Activated T-cell treated with anti-CD3 and anti-CD28 coated beads for 48 hours (primary cell): ENCODE data around the gene LZTFL1.
A peak's percentile ranks its signal among the peaks of the same experiment; 100 is the strongest.
"Not testable (repeated sequence)": the region's sequence is repeated elsewhere in the genome, so short reads cannot be mapped to it uniquely, and the experiment has no call there.

Source experiments
- DNase-seq: peaks from one replicate; pipeline ENCODE4 v3.0.0-alpha.2; 2020; ENCODE audit warnings: low read depth

LZTFL1 gene

GRCh38 chr3:45864760-45865519 lies 23.0 kb upstream of the LZTFL1 start:
- peak; percentile 26 for DNase-seq

DNA sequence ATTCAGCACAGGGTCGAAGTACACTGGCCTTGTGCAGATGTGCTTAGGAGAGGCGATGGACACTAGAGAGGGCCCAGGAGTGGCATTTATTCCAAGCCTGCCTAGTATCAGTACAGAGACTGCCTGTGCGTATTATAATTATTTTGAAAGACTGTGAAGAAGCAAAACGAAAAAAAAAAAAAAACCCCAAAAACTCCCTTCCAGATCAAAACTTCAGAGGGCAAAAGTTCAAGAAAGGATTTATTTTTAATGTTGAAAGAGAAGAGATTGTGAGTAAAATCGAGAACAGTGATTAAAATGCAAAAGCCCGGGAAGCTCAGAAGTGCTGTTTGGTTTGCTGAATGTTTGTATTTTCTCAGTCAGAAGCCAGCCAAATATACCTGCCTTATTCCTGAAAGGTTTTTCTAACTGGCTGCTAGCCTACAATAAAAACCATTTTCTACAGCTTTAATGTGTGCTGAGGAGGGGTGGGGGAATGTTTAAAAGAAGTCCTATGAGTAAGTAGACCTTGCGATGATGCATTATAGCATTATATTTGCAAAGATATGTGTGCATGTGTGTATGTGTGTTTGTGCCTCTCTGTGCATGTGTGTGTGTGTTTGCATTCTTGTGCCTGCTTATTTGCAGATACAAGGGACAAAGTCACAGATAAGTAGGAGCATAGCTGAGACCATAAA lies 19.3 kb upstream of the LZTFL1 start:
- no peak for DNase-seq

GRCh38 chr3:45860481-45860880 lies 18.6 kb upstream of the LZTFL1 start:
- DNase-seq, result no peak

- DNase-seq, result no peak
These were observed 17.1 kb upstream of the LZTFL1 start for GRCh38 chr3:45858809-45859543.

- DNase-seq, result not testable (repeated sequence)
These were observed 15.1 kb upstream of the LZTFL1 start for GRCh38 chr3:45857024-45857423.

- DNase-seq, result not testable (repeated sequence)
These were observed 14.4 kb upstream of the LZTFL1 start for GRCh38 chr3:45856323-45856722.

GRCh38 chr3:45852828-45853227 lies 10.9 kb upstream of the LZTFL1 start:
- no peak for DNase-seq

DNA sequence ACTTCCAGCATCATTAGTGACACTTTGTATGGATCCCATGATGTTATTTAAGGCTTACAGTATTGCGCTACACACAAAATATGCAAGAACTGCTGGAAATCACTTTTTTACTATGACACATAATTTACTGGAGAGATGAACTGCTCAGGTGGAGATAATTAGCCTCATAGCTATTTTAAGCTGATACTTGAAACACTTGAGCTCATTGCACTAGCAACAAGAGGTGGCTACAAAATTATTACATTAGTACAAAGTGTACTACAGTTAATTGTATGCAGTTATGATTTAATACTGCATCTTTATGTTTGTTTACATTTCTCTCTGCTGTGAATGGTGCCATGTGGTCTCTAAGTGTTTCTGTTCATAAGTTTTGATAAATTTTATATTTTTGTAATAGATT lies 6.5 kb upstream of the LZTFL1 start:
- no peak for DNase-seq

GRCh38 chr3:45844616-45845015 lies 2.7 kb upstream of the LZTFL1 start:
- no peak for DNase-seq

DNA sequence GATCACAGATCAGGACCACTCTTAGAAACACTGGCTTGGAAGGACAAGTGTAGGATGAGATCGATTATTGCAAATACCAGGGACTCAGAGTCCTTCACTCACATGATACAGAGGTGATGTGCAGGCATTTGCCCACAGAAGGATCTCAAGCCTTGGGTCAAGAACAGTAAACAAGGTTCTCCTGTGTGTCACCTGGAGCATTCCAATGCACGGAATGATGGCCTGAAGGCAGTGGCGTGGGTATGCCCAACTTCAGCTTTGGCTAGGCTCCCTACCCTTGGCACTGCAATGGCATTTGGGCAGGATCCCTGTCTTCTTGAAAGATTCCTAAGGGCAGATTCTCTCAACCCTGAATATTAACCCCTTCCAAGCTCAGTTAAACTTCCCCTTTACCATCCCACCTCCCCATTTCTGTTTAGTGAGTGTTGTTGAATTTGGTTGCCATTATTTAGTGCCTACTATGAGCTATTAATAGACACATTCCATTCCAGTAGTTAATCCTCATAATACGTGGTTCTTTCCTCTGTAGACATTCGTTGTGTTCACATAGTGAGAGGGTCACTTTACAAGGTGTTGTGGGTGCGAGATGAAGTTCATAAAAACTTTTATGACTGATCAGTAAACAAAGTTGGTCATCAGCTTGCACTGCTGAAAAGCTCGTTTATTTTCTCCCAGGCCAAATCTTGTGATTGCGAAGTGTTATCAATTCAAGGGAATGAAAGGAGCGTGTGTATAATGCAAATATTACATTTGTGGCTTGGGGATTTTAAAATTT lies 1.1 kb upstream of the LZTFL1 start:
- no peak for DNase-seq

DNA sequence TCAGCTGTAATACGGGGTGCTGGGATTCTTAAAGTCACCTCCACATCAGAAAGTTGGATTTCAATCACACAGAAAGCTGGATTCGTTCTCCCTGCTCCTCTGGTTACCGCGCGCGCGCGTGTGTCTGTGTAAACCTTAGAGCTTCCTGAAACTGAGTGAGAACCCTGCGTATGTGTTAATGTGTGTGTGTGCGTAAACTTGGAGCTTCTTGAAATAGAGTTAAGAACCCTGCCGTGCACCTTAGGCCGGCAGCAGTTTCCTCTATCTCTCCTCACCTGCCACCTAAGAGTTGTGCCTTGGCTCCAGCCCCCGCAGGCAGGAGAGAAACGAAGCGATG lies 531 bp downstream of the LZTFL1 start:
- peak; percentile 4 for DNase-seq

DNA sequence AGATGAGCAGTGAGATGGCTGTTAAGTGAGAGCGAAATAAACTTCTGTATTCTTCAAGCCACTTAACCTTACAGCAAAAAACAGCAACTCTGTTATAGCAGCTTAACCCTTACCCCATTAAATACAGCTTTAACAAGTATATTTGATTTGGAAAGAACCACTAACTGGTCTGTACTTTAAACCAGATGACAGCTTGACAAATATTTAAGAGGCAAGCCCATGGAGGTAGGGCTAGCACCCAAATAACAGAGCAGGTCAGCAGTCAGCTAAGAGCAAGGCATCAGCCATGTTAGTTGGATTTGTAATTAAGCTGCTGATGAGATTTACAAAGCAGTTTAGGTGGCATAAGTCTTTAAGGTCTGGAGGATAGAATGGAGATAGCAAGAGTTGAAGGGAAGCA lies 3.5 kb downstream of the LZTFL1 start:
- no peak for DNase-seq

GRCh38 chr3:45832699-45833098 lies 9.2 kb downstream of the LZTFL1 start:
- no peak for DNase-seq

DNA sequence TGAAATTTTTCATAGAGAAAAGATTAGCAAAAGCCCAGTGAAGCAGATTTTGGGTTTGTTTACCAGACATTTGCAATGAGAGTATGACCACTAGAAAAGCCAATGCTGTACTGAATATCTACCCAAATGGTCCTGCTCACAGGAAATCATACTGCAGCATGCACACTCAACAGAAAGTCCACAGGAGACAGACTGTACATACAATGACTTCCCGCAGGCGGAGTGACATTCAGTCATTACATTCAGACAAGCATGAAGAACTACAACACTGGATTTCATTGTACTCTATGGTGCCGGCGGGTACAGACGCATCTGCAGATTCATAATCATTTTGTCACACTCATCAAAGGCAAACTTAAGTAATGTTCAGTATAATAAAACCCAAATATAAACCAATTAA lies 11.8 kb downstream of the LZTFL1 start:
- DNase-seq, result no peak

DNA sequence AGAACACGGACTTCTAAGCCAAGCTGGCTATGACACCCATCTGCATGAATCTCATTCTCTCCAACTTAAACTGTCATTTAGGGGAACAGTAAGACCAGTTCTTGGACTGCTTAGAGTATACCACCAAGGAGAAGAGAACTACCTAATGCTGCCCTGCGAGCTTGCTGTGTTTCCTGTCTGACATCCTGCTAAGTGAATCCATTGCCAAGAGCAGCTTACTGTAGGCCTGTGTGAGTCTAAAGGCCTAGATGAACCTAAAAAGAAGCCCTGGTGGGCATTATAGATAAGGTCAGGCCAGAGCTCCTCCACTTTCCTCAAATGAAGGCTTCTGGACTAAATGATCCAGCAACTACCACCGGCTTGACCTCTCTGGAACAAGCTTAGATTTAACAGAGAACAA lies 15.0 kb downstream of the LZTFL1 start:
- DNase-seq, result no peak

DNA sequence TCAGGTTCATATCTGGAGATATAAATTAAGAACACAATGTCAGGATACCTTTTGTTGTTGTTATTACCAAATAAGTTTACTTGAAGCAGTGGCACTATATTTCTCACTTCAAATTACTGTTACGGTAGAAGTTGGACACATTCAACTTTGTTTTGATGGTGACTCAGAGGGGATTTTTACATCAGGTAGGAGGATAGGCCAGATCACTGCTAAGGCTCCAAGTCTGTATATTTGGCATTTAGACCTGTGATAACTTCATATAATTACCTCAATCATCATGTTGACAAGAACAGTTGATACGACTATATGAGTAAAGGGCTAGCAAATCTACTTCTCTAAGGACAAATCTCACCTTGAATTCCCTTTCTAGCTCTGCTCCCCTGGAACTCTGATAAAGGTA lies 15.6 kb downstream of the LZTFL1 start:
- no peak for DNase-seq

- DNase-seq, result no peak
These were observed 20.8 kb downstream of the LZTFL1 start for GRCh38 chr3:45821127-45821526.

DNA sequence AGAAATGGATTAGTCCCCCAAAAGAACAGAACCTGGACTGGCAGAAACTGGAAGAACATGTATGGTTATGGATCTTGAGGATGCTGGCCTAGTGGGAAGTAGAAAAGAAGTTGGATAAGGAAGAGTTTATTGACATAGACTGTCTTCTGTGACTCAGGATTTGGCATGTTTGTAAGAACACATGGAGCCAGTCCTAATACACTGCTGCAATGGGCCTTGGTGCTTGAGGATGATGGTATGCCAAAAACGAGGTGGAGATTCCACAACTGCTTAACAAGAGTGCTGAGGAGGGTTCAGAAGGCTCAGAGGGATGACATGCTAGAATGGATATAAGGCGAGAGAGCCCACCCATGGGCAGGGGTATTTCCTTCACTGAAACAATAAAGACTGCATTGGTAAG lies 22.4 kb downstream of the LZTFL1 start:
- DNase-seq, result no peak

DNA sequence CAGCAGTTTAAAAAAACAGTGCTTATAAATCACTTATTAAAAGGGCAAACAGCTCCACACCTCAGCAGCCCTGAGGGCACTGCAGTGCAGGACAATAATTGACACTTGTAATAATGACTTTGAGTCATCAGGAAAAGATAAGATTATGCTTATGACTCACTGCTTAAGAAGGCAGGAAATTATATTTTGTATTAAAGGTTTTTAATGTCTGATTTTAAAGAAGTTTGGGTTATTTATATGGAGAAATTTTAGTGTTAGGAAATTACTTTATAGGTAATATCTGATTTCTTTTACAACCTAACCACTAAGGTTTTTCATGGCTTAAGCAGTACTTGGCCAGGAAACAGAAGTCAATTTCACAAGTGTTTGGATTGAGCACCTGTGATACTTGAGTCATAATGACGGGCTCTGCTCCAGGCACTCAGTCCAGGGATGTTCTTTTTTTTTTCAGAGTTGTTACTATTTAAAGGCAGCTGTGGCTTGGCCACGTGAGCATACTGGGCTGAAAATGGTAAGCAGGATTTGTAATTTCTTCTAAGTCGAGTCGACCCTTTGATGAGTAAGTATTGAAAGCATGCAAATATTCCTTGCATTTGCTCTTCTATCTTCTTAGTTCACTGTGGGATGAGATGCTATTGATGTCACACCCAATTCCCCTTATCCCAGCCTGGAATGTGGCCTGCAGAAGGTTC lies 23.9 kb downstream of the LZTFL1 start:
- DNase-seq, result no peak

DNA sequence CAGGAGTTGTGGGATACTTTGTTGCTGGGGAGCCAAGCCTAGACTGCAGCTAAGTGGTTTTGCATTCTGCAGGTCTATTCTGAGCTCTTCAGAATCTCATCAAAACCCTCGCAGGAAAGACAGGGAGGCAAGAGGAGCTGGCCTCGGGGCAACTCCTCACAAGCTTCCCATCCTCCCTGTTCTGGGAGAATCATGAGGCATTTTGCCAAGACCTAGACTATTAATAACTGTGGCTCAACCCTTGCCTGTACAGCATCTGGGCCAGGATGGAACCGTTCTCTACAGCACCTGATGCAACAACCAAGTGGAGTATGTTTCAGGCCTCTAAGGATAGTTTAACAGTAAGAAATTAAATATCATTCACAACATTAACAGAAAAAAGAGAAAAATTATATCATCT lies 25.4 kb downstream of the LZTFL1 start:
- DNase-seq, result no peak

- DNase-seq, result no peak
These were observed 27.6 kb downstream of the LZTFL1 start for GRCh38 chr3:45814322-45814721.
